OCI-LY1 (cell line): Measurements from ENCODE around the gene LGALS8.

Experiments
- H2AFZ ChIP-seq: fragments of 200-600 bp; sonication (generic), shearing (Covaris generic); 2 replicates; pipeline ENCODE4 v1.6.0; 2014; ENCODE audit warnings: antibody characterized with exemption, mild to moderate bottlenecking, low read length
- H3F3A ChIP-seq: fragments of 200-600 bp; sonication (generic), shearing (Covaris generic); 2 replicates; pipeline ENCODE4 v1.6.0; 2014; ENCODE audit warnings: mild to moderate bottlenecking, antibody characterized with exemption, low read length, moderate library complexity; ENCODE audit not compliant: insufficient read depth
- H3K27ac ChIP-seq: fragments of 200-600 bp; sonication (generic); 2 replicates; pipeline ENCODE4 v1.5.1; 2014; ENCODE audit warnings: low read length, mixed run types, mild to moderate bottlenecking, low read depth; ENCODE audit not compliant: poor library complexity, severe bottlenecking
- H3K27me3 ChIP-seq: fragments of 200-600 bp; sonication (generic); 2 replicates; pipeline ENCODE4 v1.6.0; 2014; ENCODE audit warnings: antibody characterized with exemption, mild to moderate bottlenecking, low read length, moderate library complexity; ENCODE audit not compliant: insufficient read depth
- H3K36me3 ChIP-seq: fragments of 200-600 bp; sonication (generic); 2 replicates; pipeline ENCODE4 v1.6.1; 2014; ENCODE audit warnings: mild to moderate bottlenecking, antibody characterized with exemption, low read length, moderate library complexity, mixed read lengths; ENCODE audit not compliant: insufficient read depth
- H3K4me1 ChIP-seq: fragments of 200-600 bp; sonication (generic); 2 replicates; pipeline ENCODE4 v1.5.1; 2014; ENCODE audit warnings: mild to moderate bottlenecking, low read length, moderate library complexity; ENCODE audit not compliant: insufficient read depth, severe bottlenecking
- H3K4me2 ChIP-seq: fragments of 200-600 bp; sonication (generic), shearing (Covaris generic); 2 replicates; pipeline ENCODE4 v1.6.1; 2014; ENCODE audit warnings: low read length
- H3K4me3 ChIP-seq: fragments of 200-600 bp; sonication (generic); 2 replicates; pipeline ENCODE4 v1.5.1; 2014; ENCODE audit warnings: low read length, low read depth, mild to moderate bottlenecking, mixed read lengths; ENCODE audit not compliant: poor library complexity, severe bottlenecking
- H3K79me2 ChIP-seq: fragments of 200-600 bp; shearing (Covaris generic); 2 replicates; pipeline ENCODE4 v1.6.1; 2016; ENCODE audit warnings: mixed run types, low read length, mixed read lengths; ENCODE audit not compliant: insufficient read depth
- H3K9ac ChIP-seq: fragments of 200-600 bp; sonication (generic), shearing (Covaris generic); 2 replicates; pipeline ENCODE4 v1.6.1; 2014; ENCODE audit warnings: mild to moderate bottlenecking, low read length, mixed read lengths
- H3K9me2 ChIP-seq: fragments of 200-600 bp; sonication (generic), shearing (Covaris generic); 2 replicates; pipeline ENCODE4 v1.6.1; 2014; ENCODE audit warnings: low read depth, mild to moderate bottlenecking, low read length, mixed read lengths
- H3K9me3 ChIP-seq: fragments of 200-600 bp; shearing (Covaris generic); 2 replicates; pipeline ENCODE4 v1.6.1; 2014; ENCODE audit warnings: low read length, mixed read lengths
- H4K20me1 ChIP-seq: fragments of 200-600 bp; sonication (generic), shearing (Covaris generic); 2 replicates; pipeline ENCODE4 v1.6.0; 2016; ENCODE audit warnings: mild to moderate bottlenecking, low read length; ENCODE audit not compliant: insufficient read depth
- CTCF ChIP-seq: fragments of 200-600 bp; sonication (generic), shearing (Covaris generic); IDR thresholded peaks from 2 replicates; pipeline ENCODE4 v1.5.1; 2017; ENCODE audit warnings: mild to moderate bottlenecking, antibody characterized with exemption, low read length, moderate library complexity, mixed read lengths
- EZH2 ChIP-seq: fragments of 200-600 bp; sonication (generic), shearing (Covaris generic); IDR thresholded peaks from 2 replicates; pipeline ENCODE4 v1.8.0; 2017; ENCODE audit warnings: borderline replicate concordance, mixed run types, mild to moderate bottlenecking, antibody characterized with exemption, low read length, moderate library complexity, mixed read lengths

The LGALS8 gene

GRCh38 chr1:236534151-236534651 is 10.4 kb downstream of the LGALS8 start:
- Histone ChIP-seq H3F3A (no peaks in the 10 kb centered on the region), H3K79me2 (no peaks in the 10 kb centered on the region), H4K20me1 (no peaks in the 10 kb centered on the region), H3K4me2 (no peak overlapping the region), H3K36me3 (no peaks in the 10 kb centered on the region), H2AFZ (no peak overlapping the region), H3K4me3 (no peak overlapping the region), H3K4me1 (no peaks in the 10 kb centered on the region), H3K9me3 (no peaks in the 10 kb centered on the region), H3K27me3 (no peaks in the 10 kb centered on the region), H3K9ac (no peak overlapping the region), H3K27ac (no peak overlapping the region), H3K9me2 (no peaks in the 10 kb centered on the region)
- TF ChIP-seq CTCF (no peak), EZH2 (no peak)

GRCh38 chr1:236535190-236535589 is 11.4 kb downstream of the LGALS8 start:
- no peaks in the 10 kb centered on the region for H3K4me1 ChIP-seq

GRCh38 chr1:236535662-236536161 is 11.9 kb downstream of the LGALS8 start:
- no peaks in the 10 kb centered on the region for H3K9me3 ChIP-seq
- no peak overlapping the region for H3K9ac ChIP-seq
- H3K27ac ChIP-seq, result no peak overlapping the region
- H3K27me3 ChIP-seq, result no peaks in the 10 kb centered on the region
- no peak overlapping the region for H3K4me2 ChIP-seq
- H3K9me2 ChIP-seq, result no peaks in the 10 kb centered on the region
- H3F3A ChIP-seq, result no peaks in the 10 kb centered on the region
- no peaks in the 10 kb centered on the region for H3K4me1 ChIP-seq
- no peak overlapping the region for H3K4me3 ChIP-seq
- H2AFZ ChIP-seq, result no peak overlapping the region
- H3K36me3 ChIP-seq, result no peaks in the 10 kb centered on the region
- TF ChIP-seq CTCF, result no peak
- TF ChIP-seq EZH2, result no peak
- no peaks in the 10 kb centered on the region for H4K20me1 ChIP-seq
- no peaks in the 10 kb centered on the region for H3K79me2 ChIP-seq

More at GRCh38 chr1:236535190-236535589, 11.4 kb downstream of the LGALS8 start:
- H3K4me3 ChIP-seq, result no peak overlapping the region
- H3F3A ChIP-seq, result no peaks in the 10 kb centered on the region
- H3K36me3 ChIP-seq, result no peaks in the 10 kb centered on the region
- H4K20me1 ChIP-seq, result no peaks in the 10 kb centered on the region
- H3K4me2 ChIP-seq, result no peak overlapping the region
- TF ChIP-seq CTCF, result no peak
- TF ChIP-seq EZH2, result no peak
- H3K9ac ChIP-seq, result no peak overlapping the region
- no peak overlapping the region for H3K27ac ChIP-seq
- H3K79me2 ChIP-seq, result no peaks in the 10 kb centered on the region
- H3K9me2 ChIP-seq, result no peaks in the 10 kb centered on the region
- no peaks in the 10 kb centered on the region for H3K9me3 ChIP-seq
- no peak overlapping the region for H2AFZ ChIP-seq
- H3K27me3 ChIP-seq, result no peaks in the 10 kb centered on the region
